Mammary epithelial cell (primary cell): ENCODE data around the gene CCDC27.

Source experiments
- EZH2 ChIP-seq: IDR thresholded peaks from 2 replicates; pipeline ENCODE4 v1.6.1; 2012; ENCODE audit warnings: low read length, inconsistent platforms, borderline replicate concordance
- TF ChIP-seq, protein P1 (sequence below), 2 donors: IDR thresholded peaks in 1 of 2; conservative IDR thresholded peaks in 1 of 2; 2 replicates each; pipeline ENCODE4 v1.5.1; 2011 to 2012; ENCODE audit warnings: inconsistent platforms in 2 of 2, low read length in 2 of 2, mild to moderate bottlenecking in 2 of 2, control low read depth in 1 of 2, low read depth in 1 of 2; ENCODE audit not compliant: insufficient read depth in 1 of 2; ENCODE audit errors: extremely low read depth in 1 of 2

- TF ChIP-seq, protein P1, sequence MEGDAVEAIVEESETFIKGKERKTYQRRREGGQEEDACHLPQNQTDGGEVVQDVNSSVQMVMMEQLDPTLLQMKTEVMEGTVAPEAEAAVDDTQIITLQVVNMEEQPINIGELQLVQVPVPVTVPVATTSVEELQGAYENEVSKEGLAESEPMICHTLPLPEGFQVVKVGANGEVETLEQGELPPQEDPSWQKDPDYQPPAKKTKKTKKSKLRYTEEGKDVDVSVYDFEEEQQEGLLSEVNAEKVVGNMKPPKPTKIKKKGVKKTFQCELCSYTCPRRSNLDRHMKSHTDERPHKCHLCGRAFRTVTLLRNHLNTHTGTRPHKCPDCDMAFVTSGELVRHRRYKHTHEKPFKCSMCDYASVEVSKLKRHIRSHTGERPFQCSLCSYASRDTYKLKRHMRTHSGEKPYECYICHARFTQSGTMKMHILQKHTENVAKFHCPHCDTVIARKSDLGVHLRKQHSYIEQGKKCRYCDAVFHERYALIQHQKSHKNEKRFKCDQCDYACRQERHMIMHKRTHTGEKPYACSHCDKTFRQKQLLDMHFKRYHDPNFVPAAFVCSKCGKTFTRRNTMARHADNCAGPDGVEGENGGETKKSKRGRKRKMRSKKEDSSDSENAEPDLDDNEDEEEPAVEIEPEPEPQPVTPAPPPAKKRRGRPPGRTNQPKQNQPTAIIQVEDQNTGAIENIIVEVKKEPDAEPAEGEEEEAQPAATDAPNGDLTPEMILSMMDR (conservative IDR thresholded peaks at IDR 0.05 in 1 of 2, IDR thresholded peaks at IDR 0.05 in 1 of 2; ENCODE audit: extremely low read depth in 1 of 2, insufficient read depth in 1 of 2, low read depth in 1 of 2, low read length in 2 of 2) = no peak
- no peak for TF ChIP-seq EZH2
Observed at GRCh38 chr1:3756394-3756793, 4.1 kb downstream of the CCDC27 start.
